ES-I3 (cell line): ENCODE measurements around the gene IL21R.
"Not testable (repeated sequence)": the region's sequence is repeated elsewhere in the genome, so short reads cannot be mapped to it uniquely, and the experiment has no call there.

Experiments
- H3K36me3 ChIP-seq: 2 replicates; pipeline ENCODE4 v1.6.1; 2013; ENCODE audit warnings: mild to moderate bottlenecking, low read length, control low read depth, moderate library complexity; ENCODE audit not compliant: insufficient read depth
- H3K4me1 ChIP-seq: 2 replicates; pipeline ENCODE4 v1.6.1; 2013; ENCODE audit warnings: mild to moderate bottlenecking, control low read depth, low read length; ENCODE audit not compliant: insufficient read depth
- H3K9ac ChIP-seq: 2 replicates; pipeline ENCODE4 v1.6.1; 2013; ENCODE audit warnings: low read depth, mild to moderate bottlenecking, low read length, moderate library complexity
- H3K9me3 ChIP-seq: 2 replicates; pipeline ENCODE4 v1.6.1; 2013; ENCODE audit warnings: mild to moderate bottlenecking, low read length, moderate library complexity; ENCODE audit not compliant: control insufficient read depth, insufficient read depth

IL21R gene

GRCh38 chr16:27432558-27432957, 30.6 kb downstream of the IL21R start:
- no peaks in the 10 kb centered on the region for H3K9me3 ChIP-seq
- H3K4me1 ChIP-seq = 0 out of 2 replicates have a peak, but pooled peaks cover 7% of the 10 kb centered on the region
- no peak overlapping the region for H3K9ac ChIP-seq
- H3K36me3 ChIP-seq = no peaks in the 10 kb centered on the region

- H3K36me3 ChIP-seq, H3K4me1 ChIP-seq, H3K9ac ChIP-seq, H3K9me3 ChIP-seq: not testable (repeated sequence)
Observed at GRCh38 chr16:27433191-27433590, 31.2 kb downstream of the IL21R start.

- Histone ChIP-seq H3K9ac (no peak overlapping the region), H3K4me1 (0 out of 2 replicates have a peak, but pooled peaks cover 7% of the 10 kb centered on the region), H3K9me3 (no peaks in the 10 kb centered on the region), H3K36me3 (no peaks in the 10 kb centered on the region)
Observed at GRCh38 chr16:27433636-27434035, 31.7 kb downstream of the IL21R start.

- Histone ChIP-seq H3K36me3 (no peaks in the 10 kb centered on the region), H3K4me1 (peaks cover 10% of the 10 kb centered on the region; the same call in 1 of the 2 replicates), H3K9ac (no peak overlapping the region), H3K9me3 (no peaks in the 10 kb centered on the region)
Observed at GRCh38 chr16:27434141-27435051, 32.4 kb downstream of the IL21R start.

GRCh38 chr16:27435146-27435545, 33.2 kb downstream of the IL21R start:
- not testable (repeated sequence) for H3K9me3 ChIP-seq, H3K36me3 ChIP-seq, H3K9ac ChIP-seq
- H3K4me1 ChIP-seq = peaks cover 13% of the 10 kb centered on the region; the same call in 1 of the 2 replicates

- H3K36me3 ChIP-seq = no peaks in the 10 kb centered on the region
- no peak overlapping the region for H3K9ac ChIP-seq
- peaks cover 13% of the 10 kb centered on the region; the same call in 1 of the 2 replicates for H3K4me1 ChIP-seq
- H3K9me3 ChIP-seq = no peaks in the 10 kb centered on the region
Observed at GRCh38 chr16:27436065-27436464, 34.1 kb downstream of the IL21R start.

- Histone ChIP-seq H3K36me3 (no peaks in the 10 kb centered on the region), H3K4me1 (peaks cover 13% of the 10 kb centered on the region; the same call in 1 of the 2 replicates), H3K9me3 (no peaks in the 10 kb centered on the region), H3K9ac (no peak overlapping the region)
Observed at GRCh38 chr16:27436921-27437650, 35.1 kb downstream of the IL21R start.

GRCh38 chr16:27437946-27438345, 36.0 kb downstream of the IL21R start:
- Histone ChIP-seq H3K4me1 (peaks cover 10% of the 10 kb centered on the region; the same call in 1 of the 2 replicates), H3K9ac (no peak overlapping the region), H3K9me3 (no peaks in the 10 kb centered on the region), H3K36me3 (no peaks in the 10 kb centered on the region)

- peaks cover 8% of the 10 kb centered on the region for H3K9me3 ChIP-seq
- no peaks in the 10 kb centered on the region for H3K36me3 ChIP-seq
- no peak overlapping the region for H3K9ac ChIP-seq
- peaks cover 6% of the 10 kb centered on the region; the same call in 1 of the 2 replicates for H3K4me1 ChIP-seq
Observed at GRCh38 chr16:27439271-27440018, 37.5 kb downstream of the IL21R start.

- H3K36me3 ChIP-seq = no peaks in the 10 kb centered on the region; the same call in 1 of the 2 replicates
Observed at GRCh38 chr16:27441276-27441675, 39.3 kb downstream of the IL21R start.

GRCh38 chr16:27441998-27442397, 40.0 kb downstream of the IL21R start:
- H3K9me3 ChIP-seq = peaks cover 18% of the 10 kb centered on the region
- no peak overlapping the region for H3K9ac ChIP-seq
- H3K4me1 ChIP-seq = peaks cover 6% of the 10 kb centered on the region; the same call in 1 of the 2 replicates
- H3K36me3 ChIP-seq = no peaks in the 10 kb centered on the region; the same call in 1 of the 2 replicates

More at GRCh38 chr16:27441276-27441675, 39.3 kb downstream of the IL21R start:
- peaks cover 6% of the 10 kb centered on the region; the same call in 1 of the 2 replicates for H3K4me1 ChIP-seq
- H3K9ac ChIP-seq = no peak overlapping the region
- H3K9me3 ChIP-seq = peaks cover 18% of the 10 kb centered on the region

GRCh38 chr16:27444015-27444414, 42.0 kb downstream of the IL21R start:
- Histone ChIP-seq H3K9me3 (peaks cover 18% of the 10 kb centered on the region), H3K36me3 (no peaks in the 10 kb centered on the region; the same call in 1 of the 2 replicates), H3K9ac (no peak overlapping the region), H3K4me1 (peaks cover 6% of the 10 kb centered on the region; the same call in 1 of the 2 replicates)

GRCh38 chr16:27444470-27444869, 42.5 kb downstream of the IL21R start:
- H3K4me1 ChIP-seq = peaks cover 3% of the 10 kb centered on the region; the same call in 1 of the 2 replicates
- H3K9me3 ChIP-seq = peaks cover 18% of the 10 kb centered on the region
- no peaks in the 10 kb centered on the region; the same call in 1 of the 2 replicates for H3K36me3 ChIP-seq
- no peak overlapping the region for H3K9ac ChIP-seq
